ENCODE data around the gene SLC23A1. TPM values are rescaled to one million over a fixed set of nuclear protein-coding genes. Genes with fewer than 3 reads are reported as not detected.

SLC23A1 gene
- polyA plus RNA-seq, 2 of the 4 experiments (the other 2 are of a cell fraction) = 4.3 to 7.7 TPM

- no peak overlapping the region for H3K4me2 ChIP-seq
- no peak for ATAC-seq
- no peak for FAIRE-seq
- WGBS (ENCODE audit: missing lambda C conversion rate) = 86% methylated on average over 9 of the region's 9 CpGs
- H3K4me1 ChIP-seq = no peaks in the 10 kb centered on the region
- ChIA-PET CTCF (interaction anchor here (0.5 to 13.8 kb wide), 4 partner anchors 8 to 587 kb away, joined by 3 to 392 read pairs (median 4); no protein-coding TSS in a partner anchor), POLR2A (no interaction called here)
- no peaks in the 10 kb centered on the region for H3K9me3 ChIP-seq
- no peak for TF ChIP-seq MAFK (IDR thresholded peaks at IDR 0.05; ENCODE audit: partially characterized antibody)
- no peak for TF ChIP-seq RFX5 (IDR thresholded peaks at IDR 0.05)
- no peak for TF ChIP-seq FOSL2 (IDR thresholded peaks at IDR 0.05)
- no peak for TF ChIP-seq FOSL2 (CRISPR knock-in tag; IDR thresholded peaks at IDR 0.05)
- TF ChIP-seq HES2 (IDR thresholded peaks at IDR 0.05) = no peak
- no peak for TF ChIP-seq HOXB5 (CRISPR knock-in tag; IDR thresholded peaks at IDR 0.05)
- no peak for TF ChIP-seq RARB (CRISPR knock-in tag; IDR thresholded peaks at IDR 0.05)
- no peak for TF ChIP-seq E2F6 (IDR thresholded peaks at IDR 0.05; ENCODE audit: borderline replicate concordance, low read depth)
- TF ChIP-seq GATA3 (IDR thresholded peaks at IDR 0.05; ENCODE audit: borderline replicate concordance) = no peak
- TF ChIP-seq SREBF2 (IDR thresholded peaks at IDR 0.05) = no peak
- no peak for TF ChIP-seq ZNF302 (CRISPR knock-in tag; IDR thresholded peaks at IDR 0.05)
- TF ChIP-seq HEYL (CRISPR knock-in tag; IDR thresholded peaks at IDR 0.05) = no peak
- TF ChIP-seq PBX3 (IDR thresholded peaks at IDR 0.05) = no peak
- TF ChIP-seq, protein P1, sequence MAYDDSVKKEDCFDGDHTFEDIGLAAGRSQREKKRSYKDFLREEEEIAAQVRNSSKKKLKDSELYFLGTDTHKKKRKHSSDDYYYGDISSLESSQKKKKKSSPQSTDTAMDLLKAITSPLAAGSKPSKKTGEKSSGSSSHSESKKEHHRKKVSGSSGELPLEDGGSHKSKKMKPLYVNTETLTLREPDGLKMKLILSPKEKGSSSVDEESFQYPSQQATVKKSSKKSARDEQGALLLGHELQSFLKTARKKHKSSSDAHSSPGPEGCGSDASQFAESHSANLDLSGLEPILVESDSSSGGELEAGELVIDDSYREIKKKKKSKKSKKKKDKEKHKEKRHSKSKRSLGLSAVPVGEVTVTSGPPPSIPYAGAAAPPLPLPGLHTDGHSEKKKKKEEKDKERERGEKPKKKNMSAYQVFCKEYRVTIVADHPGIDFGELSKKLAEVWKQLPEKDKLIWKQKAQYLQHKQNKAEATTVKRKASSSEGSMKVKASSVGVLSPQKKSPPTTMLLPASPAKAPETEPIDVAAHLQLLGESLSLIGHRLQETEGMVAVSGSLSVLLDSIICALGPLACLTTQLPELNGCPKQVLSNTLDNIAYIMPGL (CRISPR knock-in tag; IDR thresholded peaks at IDR 0.05; ENCODE audit: borderline replicate concordance) = no peak
- no peak for TF ChIP-seq KDM1A (IDR thresholded peaks at IDR 0.05; ENCODE audit: low read depth)
- TF ChIP-seq REST (IDR thresholded peaks at IDR 0.05) = no peak
- TF ChIP-seq FOSB (CRISPR knock-in tag; IDR thresholded peaks at IDR 0.05) = no peak
- TF ChIP-seq CBX2 (IDR thresholded peaks at IDR 0.05; ENCODE audit: borderline replicate concordance, low read depth) = no peak
- no peak for DNase-seq (ENCODE audit: low read depth in 1 of 2, low spot score in 1 of 2)
- no peak overlapping the region for H3K4me3 ChIP-seq
- H3K27ac ChIP-seq = no peak overlapping the region
Observed at GRCh38 chr5:139414581-139415130, 31.6 kb upstream of the SLC23A1 start.

GRCh38 chr5:139413963-139414362 lies 30.9 kb upstream of the SLC23A1 start:
- CTCF ChIA-PET = interaction anchor here (0.6 to 13.8 kb wide), 4 partner anchors 9 to 588 kb away, joined by 3 to 392 read pairs (median 4); no protein-coding TSS in a partner anchor
- Histone ChIP-seq H3K4me2 (no peak overlapping the region), H3K4me1 (no peaks in the 10 kb centered on the region), H3K27ac (no peak overlapping the region), H3K4me3 (no peak overlapping the region), H3K9me3 (no peaks in the 10 kb centered on the region)
- ATAC-seq (no peak), FAIRE-seq (no peak), DNase-seq (ENCODE audit: low read depth in 1 of 2, low spot score in 1 of 2) (no peak)
- POLR2A ChIA-PET = no interaction called here
- TF ChIP-seq, protein P2, sequence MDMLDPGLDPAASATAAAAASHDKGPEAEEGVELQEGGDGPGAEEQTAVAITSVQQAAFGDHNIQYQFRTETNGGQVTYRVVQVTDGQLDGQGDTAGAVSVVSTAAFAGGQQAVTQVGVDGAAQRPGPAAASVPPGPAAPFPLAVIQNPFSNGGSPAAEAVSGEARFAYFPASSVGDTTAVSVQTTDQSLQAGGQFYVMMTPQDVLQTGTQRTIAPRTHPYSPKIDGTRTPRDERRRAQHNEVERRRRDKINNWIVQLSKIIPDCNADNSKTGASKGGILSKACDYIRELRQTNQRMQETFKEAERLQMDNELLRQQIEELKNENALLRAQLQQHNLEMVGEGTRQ (IDR thresholded peaks at IDR 0.05) = no peak
- no peak for TF ChIP-seq MAZ (IDR thresholded peaks at IDR 0.05; ENCODE audit: borderline replicate concordance, low read depth, low read length)
- no peak for TF ChIP-seq EHMT2 (IDR thresholded peaks at IDR 0.05; ENCODE audit: low read depth)
- TF ChIP-seq, protein P3, sequence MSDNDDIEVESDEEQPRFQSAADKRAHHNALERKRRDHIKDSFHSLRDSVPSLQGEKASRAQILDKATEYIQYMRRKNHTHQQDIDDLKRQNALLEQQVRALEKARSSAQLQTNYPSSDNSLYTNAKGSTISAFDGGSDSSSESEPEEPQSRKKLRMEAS (IDR thresholded peaks at IDR 0.05) = no peak
- TF ChIP-seq POLR2A (IDR thresholded peaks at IDR 0.05; ENCODE audit: low read length) = no peak
- no peak for TF ChIP-seq NFE2L2 (conservative IDR thresholded peaks at IDR 0.05; ENCODE audit: low read length)
- TF ChIP-seq ZFP36 (IDR thresholded peaks at IDR 0.05; ENCODE audit: borderline replicate concordance, partially characterized antibody) = no peak
- TF ChIP-seq FOSB (CRISPR knock-in tag; IDR thresholded peaks at IDR 0.05) = no peak
- no peak for TF ChIP-seq JUNB (IDR thresholded peaks at IDR 0.05)
- WGBS (ENCODE audit: missing lambda C conversion rate) = 82% methylated on average over 6 of the region's 6 CpGs

Data from A549 (cell line).